A549 (cell line): ENCODE results near the gene CCDC116. TPM values are rescaled to one million over a fixed set of nuclear protein-coding genes. Genes with fewer than 3 reads are reported as not detected.

Experiments
- ATAC-seq, 2 experiments: fragments of 200-7000 bp in 1 of 2; fragments of >200 bp in 1 of 2; cut with Nextera tagmentation in 1 of 2; cut with Tn5 transposase in 1 of 2; 3 replicates each; pipeline versions ENCODE4 v1.8.0 to v1.9.1; 2018 to 2020; ENCODE audit warnings: mild to moderate bottlenecking in 1 of 2, moderate library complexity in 1 of 2
- CTCF ChIA-PET: fragments of 300-600 bp; sonication (Branson Sonifier 250); formaldehyde crosslinking; extraction: SDS; loops from one replicate; lab custom pipeline; 2021; ENCODE audit warnings: antibody characterized with exemption, inconsistent platforms; lab: Yijun Ruan, JAX
- POLR2A ChIA-PET: fragments of 350-600 bp; formaldehyde crosslinking; extraction: SDS; loops from one replicate; lab custom pipeline; 2021; ENCODE audit warnings: antibody characterized with exemption, inconsistent platforms; lab: Yijun Ruan, JAX
- DNase-seq, 2 experiments: peaks; one replicate each; pipeline versions ENCODE4 v3.0.0 to v3.0.0-alpha.2; 2011 to 2016; ENCODE audit warnings: low read depth in 1 of 2, low spot score in 1 of 2
- FAIRE-seq: peaks from 2 replicates; lab custom pipeline; 2011; peaks lifted over from hg19 to GRCh38; lab: Jason Lieb, UNC
- H3K27ac ChIP-seq, 2 experiments: fragments of >200 bp; sonication (Bioruptor Twin); formaldehyde crosslinking; 3 replicates each; pipeline ENCODE4 v1.5.1; 2016 to 2017
- H3K4me1 ChIP-seq: fragments of >200 bp; sonication (Bioruptor Twin); formaldehyde crosslinking; 3 replicates; pipeline ENCODE4 v1.6.1; 2016
- H3K4me2 ChIP-seq: fragments of >200 bp; sonication (Bioruptor Twin); formaldehyde crosslinking; 3 replicates; pipeline ENCODE4 v1.6.1; 2016
- H3K4me3 ChIP-seq: fragments of >200 bp; sonication (Bioruptor Twin); formaldehyde crosslinking; 3 replicates; pipeline ENCODE4 v1.5.1; 2016
- H3K9me3 ChIP-seq: fragments of >200 bp; sonication (Bioruptor Twin); formaldehyde crosslinking; 3 replicates; pipeline ENCODE4 v1.6.1; 2016
- BHLHE40 ChIP-seq: IDR thresholded peaks from 2 replicates; pipeline ENCODE4 v1.6.1; 2012; ENCODE audit warnings: low read depth, low read length, inconsistent platforms
- EHMT2 ChIP-seq: fragments of 200-600 bp; sonication (generic); IDR thresholded peaks from 2 replicates; pipeline ENCODE4 v1.6.1; 2016; ENCODE audit warnings: antibody characterized with exemption, low read depth, mild to moderate bottlenecking, moderate library complexity
- ESRRA ChIP-seq: fragments of 150-350 bp; IDR thresholded peaks from 2 replicates; pipeline ENCODE4 v1.6.1; 2014; ENCODE audit warnings: mild to moderate bottlenecking, low read length, borderline replicate concordance
- FOSL2 ChIP-seq, 2 experiments: fragments of 450-650 bp in 1 of 2; fragments of >200 bp in 1 of 2; sonication (Bioruptor Twin) in 1 of 2; formaldehyde crosslinking; IDR thresholded peaks; 2 replicates each; pipeline versions ENCODE4 v1.5.0 to v1.6.1; 2016 to 2020; ENCODE audit warnings: mild to moderate bottlenecking in 1 of 2, moderate library complexity in 1 of 2
- GATA3 ChIP-seq: IDR thresholded peaks from 2 replicates; pipeline ENCODE4 v1.6.1; 2012; ENCODE audit warnings: borderline replicate concordance
- HOXA7 ChIP-seq: fragments of 250-450 bp; sonication (Bioruptor Pico); IDR thresholded peaks from 2 replicates; pipeline ENCODE4 v1.5.0; 2020; ENCODE audit warnings: mild to moderate bottlenecking, moderate library complexity
- HOXB5 ChIP-seq: fragments of 250-450 bp; sonication (Bioruptor Pico); IDR thresholded peaks from 2 replicates; pipeline ENCODE4 v1.5.0; 2020; ENCODE audit warnings: mild to moderate bottlenecking, moderate library complexity
- JUN ChIP-seq, 2 experiments: fragments of >200 bp; sonication (Bioruptor Twin); formaldehyde crosslinking; IDR thresholded peaks; 2 replicates in 1 of 2; 3 replicates in 1 of 2; pipeline ENCODE4 v1.6.1; 2016 to 2017
- JUNB ChIP-seq: fragments of >200 bp; sonication (Bioruptor Twin); formaldehyde crosslinking; IDR thresholded peaks from 2 replicates; pipeline ENCODE4 v1.6.1; 2016
- NFE2L2 ChIP-seq: fragments of 150-350 bp; conservative IDR thresholded peaks from 2 replicates; pipeline ENCODE4 v1.6.1; 2014; ENCODE audit warnings: low read length
- NPAS2 ChIP-seq: fragments of 250-450 bp; sonication (Bioruptor Pico); IDR thresholded peaks from 2 replicates; pipeline ENCODE4 v1.8.0; 2022; ENCODE audit warnings: mild to moderate bottlenecking, moderate library complexity, borderline replicate concordance
- POLR2AphosphoS2 ChIP-seq: conservative IDR thresholded peaks from 2 replicates; pipeline ENCODE4 v1.6.1; 2012; ENCODE audit warnings: low read length, improper control_type of control experiment, inconsistent platforms
- TFCP2L1 ChIP-seq: fragments of 250-450 bp; sonication (Bioruptor Pico); IDR thresholded peaks from 2 replicates; pipeline ENCODE4 v1.5.0; 2021; ENCODE audit warnings: mild to moderate bottlenecking
- ZFP36 ChIP-seq: fragments of 450-650 bp; IDR thresholded peaks from 2 replicates; pipeline ENCODE4 v1.6.1; 2014; ENCODE audit warnings: borderline replicate concordance; ENCODE audit not compliant: partially characterized antibody
- ZSCAN20 ChIP-seq: fragments of 250-450 bp; sonication (Bioruptor Pico); IDR thresholded peaks from 2 replicates; pipeline ENCODE4 v1.8.0; 2022; ENCODE audit warnings: mild to moderate bottlenecking, moderate library complexity
- WGBS: methylation state at CpG from one replicate; pipeline ENCODE4 v1.1.6; 2017; ENCODE audit errors: missing lambda C conversion rate; 5-methylcytosine and 5-hydroxymethylcytosine counted together
- polyA plus RNA-seq, 4 experiments: library from polyadenylated mRNA; depleted of rRNA in 3 of 4; stranded (reverse); fragments of >200 nt; fragmentation: RNase III in 1 of 4; extraction: RNeasy Plus Mini Kit Qiagen cat#74134 plus additional on column Dnase treatment in 1 of 4; gene quantifications; 2 replicates in 3 of 4; 3 replicates in 1 of 4; pipeline ENCODE4 v1.2.3, GENCODE V29; 2011 to 2017
- small RNA-seq, 6 experiments: library from RNA; depleted of rRNA; stranded (forward); fragments of <200 nt; gene quantifications; one replicate each; pipeline ENCODE3, GENCODE V24; 2012
- TF ChIP-seq, protein P1 (sequence below): fragments of >200 bp; sonication (Bioruptor Twin); formaldehyde crosslinking; IDR thresholded peaks from 3 replicates; pipeline ENCODE4 v1.6.1; 2016
- TF ChIP-seq, protein P2 (sequence below): fragments of >200 bp; sonication (Bioruptor Twin); formaldehyde crosslinking; IDR thresholded peaks from 3 replicates; pipeline ENCODE4 v1.5.1; 2016
- TF ChIP-seq, protein P3 (sequence below): fragments of >200 bp; sonication (Bioruptor Twin); formaldehyde crosslinking; IDR thresholded peaks from 2 replicates; pipeline ENCODE4 v1.6.1; 2016

The CCDC116 gene
- polyA plus RNA-seq, 2 of the 4 experiments (the other 2 are of a cell fraction), result 0.06 TPM; not detected in 1

DNA sequence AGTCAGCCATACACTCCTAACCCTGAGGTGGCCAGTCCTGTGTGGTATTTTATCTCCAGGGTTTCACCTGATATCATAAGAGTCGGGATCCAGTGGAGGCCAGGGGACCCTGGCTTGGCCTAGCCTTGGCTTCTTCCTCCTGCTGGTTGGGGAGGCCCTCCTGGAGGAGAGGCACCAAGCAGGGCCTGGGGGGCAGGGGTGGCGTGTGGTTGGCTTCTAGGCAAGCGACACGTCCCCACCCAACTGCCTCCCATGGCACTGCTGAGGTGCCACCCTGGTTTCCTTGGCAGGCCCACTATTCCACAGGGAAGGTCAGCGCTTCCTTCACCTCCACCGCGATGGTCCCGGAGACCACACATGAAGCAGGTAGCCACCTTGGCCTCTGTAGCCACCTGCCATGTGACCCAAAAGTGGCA lies 53.6 kb downstream of the CCDC116 start:
- TF ChIP-seq JUN (IDR thresholded peaks at IDR 0.05) (no peak), ZFP36 (no peak), NFE2L2 (no peak), TFCP2L1 (CRISPR knock-in tag) (no peak), BHLHE40 (no peak), JUNB (no peak), HOXA7 (CRISPR knock-in tag) (no peak), POLR2AphosphoS2 (no peak), EHMT2 (no peak), HOXB5 (no peak), NPAS2 (CRISPR knock-in tag) (no peak), GATA3 (no peak), ESRRA (no peak), ZSCAN20 (no peak), FOSL2 (IDR thresholded peaks at IDR 0.05) (no peak), FOSL2 (CRISPR knock-in tag; IDR thresholded peaks at IDR 0.05) (no peak)
- TF ChIP-seq, protein P1, sequence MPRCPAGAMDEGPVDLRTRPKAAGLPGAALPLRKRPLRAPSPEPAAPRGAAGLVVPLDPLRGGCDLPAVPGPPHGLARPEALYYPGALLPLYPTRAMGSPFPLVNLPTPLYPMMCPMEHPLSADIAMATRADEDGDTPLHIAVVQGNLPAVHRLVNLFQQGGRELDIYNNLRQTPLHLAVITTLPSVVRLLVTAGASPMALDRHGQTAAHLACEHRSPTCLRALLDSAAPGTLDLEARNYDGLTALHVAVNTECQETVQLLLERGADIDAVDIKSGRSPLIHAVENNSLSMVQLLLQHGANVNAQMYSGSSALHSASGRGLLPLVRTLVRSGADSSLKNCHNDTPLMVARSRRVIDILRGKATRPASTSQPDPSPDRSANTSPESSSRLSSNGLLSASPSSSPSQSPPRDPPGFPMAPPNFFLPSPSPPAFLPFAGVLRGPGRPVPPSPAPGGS, result no peak
- TF ChIP-seq, protein P2, sequence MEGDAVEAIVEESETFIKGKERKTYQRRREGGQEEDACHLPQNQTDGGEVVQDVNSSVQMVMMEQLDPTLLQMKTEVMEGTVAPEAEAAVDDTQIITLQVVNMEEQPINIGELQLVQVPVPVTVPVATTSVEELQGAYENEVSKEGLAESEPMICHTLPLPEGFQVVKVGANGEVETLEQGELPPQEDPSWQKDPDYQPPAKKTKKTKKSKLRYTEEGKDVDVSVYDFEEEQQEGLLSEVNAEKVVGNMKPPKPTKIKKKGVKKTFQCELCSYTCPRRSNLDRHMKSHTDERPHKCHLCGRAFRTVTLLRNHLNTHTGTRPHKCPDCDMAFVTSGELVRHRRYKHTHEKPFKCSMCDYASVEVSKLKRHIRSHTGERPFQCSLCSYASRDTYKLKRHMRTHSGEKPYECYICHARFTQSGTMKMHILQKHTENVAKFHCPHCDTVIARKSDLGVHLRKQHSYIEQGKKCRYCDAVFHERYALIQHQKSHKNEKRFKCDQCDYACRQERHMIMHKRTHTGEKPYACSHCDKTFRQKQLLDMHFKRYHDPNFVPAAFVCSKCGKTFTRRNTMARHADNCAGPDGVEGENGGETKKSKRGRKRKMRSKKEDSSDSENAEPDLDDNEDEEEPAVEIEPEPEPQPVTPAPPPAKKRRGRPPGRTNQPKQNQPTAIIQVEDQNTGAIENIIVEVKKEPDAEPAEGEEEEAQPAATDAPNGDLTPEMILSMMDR, result no peak
- TF ChIP-seq, protein P3, sequence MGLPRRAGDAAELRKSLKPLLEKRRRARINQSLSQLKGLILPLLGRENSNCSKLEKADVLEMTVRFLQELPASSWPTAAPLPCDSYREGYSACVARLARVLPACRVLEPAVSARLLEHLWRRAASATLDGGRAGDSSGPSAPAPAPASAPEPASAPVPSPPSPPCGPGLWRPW, result no peak
- Histone ChIP-seq H3K4me1 (no peaks in the 10 kb centered on the region), H3K4me3 (no peak overlapping the region), H3K4me2 (no peak overlapping the region), H3K27ac (no peak overlapping the region), H3K9me3 (no peaks in the 10 kb centered on the region)
- ATAC-seq (no peak), FAIRE-seq (no peak), DNase-seq (no peak)
- 90% methylated on average over 5 of the region's 8 CpGs for WGBS
- POLR2A ChIA-PET, result no interaction called here
- CTCF ChIA-PET, result interaction anchor here (1.4 kb wide), 1 partner anchor 11 kb away, joined by 5 read pairs; no protein-coding TSS in a partner anchor

Small RNAs within 50 kb of the gene (small RNA-seq; reads per million reads assigned to genes)
- 0.33 to 32.7 (median 10.9) reads per million in 6 experiments for gene MIR301B

Other genes with a start within 250 kb of the CCDC116 start
- gene RIMBP3B, start 249.0 kb upstream of the CCDC116 start, polyA plus RNA-seq (2011; rRNA removed), result 0.08 and 0.11 TPM in 2 replicates
- gene RIMBP3B, start 249.0 kb upstream of the CCDC116 start, polyA plus RNA-seq (2017; fragmentation: RNase III; extraction: RNeasy Plus Mini Kit Qiagen cat#74134 plus additional on column Dnase treatment), result 0.14 to 0.24 TPM (median 0.16 TPM) in 3 replicates
- 1.0 and 1.1 TPM in 2 replicates for gene HIC2, start 215.4 kb upstream of the CCDC116 start, polyA plus RNA-seq (2011; rRNA removed)
- 2.7 to 2.9 TPM (median 2.8 TPM) in 3 replicates for gene HIC2, start 215.4 kb upstream of the CCDC116 start, polyA plus RNA-seq (2017; fragmentation: RNase III; extraction: RNeasy Plus Mini Kit Qiagen cat#74134 plus additional on column Dnase treatment)
- 0.57 and 0.71 TPM in 2 replicates for gene TMEM191C, start 165.4 kb upstream of the CCDC116 start, polyA plus RNA-seq (2011; rRNA removed)
- 0.44 to 1.2 TPM (median 0.58 TPM) in 3 replicates for gene TMEM191C, start 165.4 kb upstream of the CCDC116 start, polyA plus RNA-seq (2017; fragmentation: RNase III; extraction: RNeasy Plus Mini Kit Qiagen cat#74134 plus additional on column Dnase treatment)
- 0.05 and 0.08 TPM in 2 replicates for gene RIMBP3C, start 81.3 kb upstream of the CCDC116 start, polyA plus RNA-seq (2011; rRNA removed)
- gene RIMBP3C, start 81.3 kb upstream of the CCDC116 start, polyA plus RNA-seq (2017; fragmentation: RNase III; extraction: RNeasy Plus Mini Kit Qiagen cat#74134 plus additional on column Dnase treatment), result 0.17 to 0.27 TPM (median 0.24 TPM) in 3 replicates
- gene UBE2L3, start 65.0 kb upstream of the CCDC116 start, polyA plus RNA-seq (2011; rRNA removed), result 45.3 and 54.9 TPM in 2 replicates
- gene UBE2L3, start 65.0 kb upstream of the CCDC116 start, polyA plus RNA-seq (2017; fragmentation: RNase III; extraction: RNeasy Plus Mini Kit Qiagen cat#74134 plus additional on column Dnase treatment), result 53.1 to 56.6 TPM (median 55.6 TPM) in 3 replicates
- gene YDJC, start 2.7 kb upstream of the CCDC116 start, polyA plus RNA-seq (2011; rRNA removed), result 24.8 and 27.0 TPM in 2 replicates
- 28.3 to 29.9 TPM (median 28.3 TPM) in 3 replicates for gene YDJC, start 2.7 kb upstream of the CCDC116 start, polyA plus RNA-seq (2017; fragmentation: RNase III; extraction: RNeasy Plus Mini Kit Qiagen cat#74134 plus additional on column Dnase treatment)
- 13.7 and 17.5 TPM in 2 replicates for gene SDF2L1, start 9.5 kb downstream of the CCDC116 start, polyA plus RNA-seq (2011; rRNA removed)
- gene SDF2L1, start 9.5 kb downstream of the CCDC116 start, polyA plus RNA-seq (2017; fragmentation: RNase III; extraction: RNeasy Plus Mini Kit Qiagen cat#74134 plus additional on column Dnase treatment), result 38.8 to 41.9 TPM (median 41.0 TPM) in 3 replicates
- gene PPIL2, start 33.3 kb downstream of the CCDC116 start, polyA plus RNA-seq (2011; rRNA removed), result 38.7 and 39.0 TPM in 2 replicates
- 30.8 to 34.0 TPM (median 31.4 TPM) in 3 replicates for gene PPIL2, start 33.3 kb downstream of the CCDC116 start, polyA plus RNA-seq (2017; fragmentation: RNase III; extraction: RNeasy Plus Mini Kit Qiagen cat#74134 plus additional on column Dnase treatment)
- 0.59 and 0.65 TPM in 2 replicates for gene YPEL1, start 103.0 kb downstream of the CCDC116 start, polyA plus RNA-seq (2011; rRNA removed)
- 0.07 to 0.36 TPM (median 0.22 TPM) in 3 replicates for gene YPEL1, start 103.0 kb downstream of the CCDC116 start, polyA plus RNA-seq (2017; fragmentation: RNase III; extraction: RNeasy Plus Mini Kit Qiagen cat#74134 plus additional on column Dnase treatment)
- gene MAPK1, start 234.9 kb downstream of the CCDC116 start, polyA plus RNA-seq (2011; rRNA removed), result 85.5 and 90.8 TPM in 2 replicates
- 28.3 to 30.8 TPM (median 28.8 TPM) in 3 replicates for gene MAPK1, start 234.9 kb downstream of the CCDC116 start, polyA plus RNA-seq (2017; fragmentation: RNase III; extraction: RNeasy Plus Mini Kit Qiagen cat#74134 plus additional on column Dnase treatment)